ENCODE results near the gene KCTD5.

The KCTD5 gene

GRCh38 chr16:2734844-2735515 lies 52.7 kb downstream of the KCTD5 start:
- DNase-seq = no peak

- no peak for DNase-seq
These were observed 54.3 kb downstream of the KCTD5 start for GRCh38 chr16:2736476-2737237.

GRCh38 chr16:2737238-2737605 lies 54.9 kb downstream of the KCTD5 start:
- DNase-seq = no peak

- DNase-seq = no peak
These were observed 55.6 kb downstream of the KCTD5 start for GRCh38 chr16:2737895-2738418.

GRCh38 chr16:2738615-2739014 lies 56.3 kb downstream of the KCTD5 start:
- DNase-seq = no peak

GRCh38 chr16:2739625-2740430 lies 57.5 kb downstream of the KCTD5 start:
- DNase-seq = no peak

- DNase-seq = no peak
These were observed 58.2 kb downstream of the KCTD5 start for GRCh38 chr16:2740476-2740875.

GRCh38 chr16:2741168-2741567 lies 58.8 kb downstream of the KCTD5 start:
- DNase-seq = no peak

GRCh38 chr16:2742323-2743006 lies 60.1 kb downstream of the KCTD5 start:
- DNase-seq = no peak

GRCh38 chr16:2743007-2743810 lies 60.9 kb downstream of the KCTD5 start:
- no peak for DNase-seq

GRCh38 chr16:2744711-2745110 lies 62.4 kb downstream of the KCTD5 start:
- no peak for DNase-seq

- DNase-seq = no peak
These were observed 63.0 kb downstream of the KCTD5 start for GRCh38 chr16:2745116-2745890.

GRCh38 chr16:2745961-2746360 lies 63.6 kb downstream of the KCTD5 start:
- DNase-seq = no peak

- DNase-seq = no peak
These were observed 66.6 kb downstream of the KCTD5 start for GRCh38 chr16:2748757-2749455.

GRCh38 chr16:2749476-2749875 lies 67.2 kb downstream of the KCTD5 start:
- no peak for DNase-seq

GRCh38 chr16:2749936-2750335 lies 67.6 kb downstream of the KCTD5 start:
- DNase-seq = no peak

- DNase-seq = no peak
These were observed 69.3 kb downstream of the KCTD5 start for GRCh38 chr16:2751577-2752034.

- DNase-seq = peak; percentile 96
These were observed 69.9 kb downstream of the KCTD5 start, which contains the start of gene SRRM2 for GRCh38 chr16:2752035-2752849. TSS of gene SRRM2 (plus strand) at chr16:2752638. CDS start at chr16:2756365, 3,727 bp downstream.

All from hematopoietic multipotent progenitor cell treated with erythropoietin and hydrocortisone succinate and interleukin-3 and kit ligand, for 8 days (in vitro differentiated cells).